HG02678 (cell line): ENCODE measurements around the gene AGAP1.

Source experiments
- ATAC-seq: cut with Tn5 transposase; IDR thresholded peaks from one replicate; pipeline ENCODE4 v1.9.1; 2021; ENCODE audit warnings: mild to moderate bottlenecking, moderate library complexity; ENCODE audit not compliant: unreplicated experiment

Gene AGAP1

GRCh38 chr2:235654103-235654813 is 160.4 kb downstream of the AGAP1 start:
- no peak for ATAC-seq

- ATAC-seq: no peak
Observed at GRCh38 chr2:235658351-235659174, 164.7 kb downstream of the AGAP1 start.

- ATAC-seq: no peak
Observed at GRCh38 chr2:235659767-235660322, 166.0 kb downstream of the AGAP1 start.

GRCh38 chr2:235660484-235661082 is 166.7 kb downstream of the AGAP1 start:
- no peak for ATAC-seq

- ATAC-seq: no peak
Observed at GRCh38 chr2:235661167-235661937, 167.5 kb downstream of the AGAP1 start.

- ATAC-seq: no peak
Observed at GRCh38 chr2:235661952-235662351, 168.1 kb downstream of the AGAP1 start.

GRCh38 chr2:235663875-235664274 is 170.0 kb downstream of the AGAP1 start:
- no peak for ATAC-seq

GRCh38 chr2:235665661-235666212 is 171.9 kb downstream of the AGAP1 start:
- ATAC-seq: no peak

GRCh38 chr2:235666213-235666781 is 172.5 kb downstream of the AGAP1 start:
- no peak for ATAC-seq

GRCh38 chr2:235668782-235669181 is 174.9 kb downstream of the AGAP1 start:
- no peak for ATAC-seq

- no peak for ATAC-seq
Observed at GRCh38 chr2:235669269-235669831, 175.5 kb downstream of the AGAP1 start.

- no peak for ATAC-seq
Observed at GRCh38 chr2:235669983-235670962, 176.4 kb downstream of the AGAP1 start.

GRCh38 chr2:235670974-235671787 is 177.3 kb downstream of the AGAP1 start:
- ATAC-seq: no peak

- no peak for ATAC-seq
Observed at GRCh38 chr2:235672720-235673119, 178.9 kb downstream of the AGAP1 start.

GRCh38 chr2:235674146-235674545 is 180.3 kb downstream of the AGAP1 start:
- no peak for ATAC-seq

- no peak for ATAC-seq
Observed at GRCh38 chr2:235674812-235675211, 181.0 kb downstream of the AGAP1 start.

- no peak for ATAC-seq
Observed at GRCh38 chr2:235675678-235676535, 182.1 kb downstream of the AGAP1 start.
